Sciatic nerve (tissue), 2 donors: ENCODE data around the gene KCNMB1. TPM values are rescaled to one million over a fixed set of nuclear protein-coding genes. Genes with fewer than 3 reads are reported as not detected.
"Not testable (repeated sequence)": the region's sequence is repeated elsewhere in the genome, so short reads cannot be mapped to it uniquely, and the experiment has no call there.

ENCODE experiments used
- ATAC-seq: fragments of 200-7000 bp; cut with Tn5 transposase; one replicate; pipeline ENCODE4 v1.9.1; 2020; ENCODE audit warnings: mild to moderate bottlenecking, moderate library complexity
- DNase-seq: peaks from one replicate; pipeline ENCODE4 v3.0.0-alpha.2; 2020; ENCODE audit warnings: low spot score
- intact Hi-C: fragments of 100-400 bp; cut with DNase I; formaldehyde crosslinking; loops from one replicate; pipeline ENCODE4 v1.14.2; 2022
- total RNA-seq: library from RNA; stranded (reverse); fragmentation: NEBNext Ultra II Directional; extraction: Animal tissue kit (Norgen Biotek cat#: 25700); gene quantifications from one replicate; pipeline ENCODE4 v1.2.1, GENCODE V29; 2021
- donor health status: DM: no; HTN: no; CAD: no.
- donor health status: DM: no; HTN: no; CAD: no.

The KCNMB1 gene
- total RNA-seq, 1 donor from 2014 or later = 1.4 TPM

- ATAC-seq (no peak), DNase-seq (no peak)
- intact Hi-C loops = no loop called here
Observed at GRCh38 chr5:170386743-170387395, 2.3 kb downstream of the KCNMB1 start.

- ATAC-seq = no peak
- intact Hi-C loops = no loop called here
- no peak for DNase-seq
Observed at GRCh38 chr5:170383227-170383626, 5.9 kb downstream of the KCNMB1 start.

- DNase-seq = no peak
- ATAC-seq = no peak
- intact Hi-C loops = no loop called here
Observed at GRCh38 chr5:170382790-170383189, 6.4 kb downstream of the KCNMB1 start.

GRCh38 chr5:170380361-170380951 is 8.7 kb downstream of the KCNMB1 start:
- intact Hi-C loops = no loop called here
- DNase-seq (no peak), ATAC-seq (no peak)

- no peak for DNase-seq
- ATAC-seq = no peak
- intact Hi-C loops = no loop called here
Observed at GRCh38 chr5:170378740-170379139, 10.4 kb downstream of the KCNMB1 start.

- intact Hi-C loops = no loop called here
Observed at GRCh38 chr5:170377027-170377426, 12.1 kb downstream of the KCNMB1 start.

GRCh38 chr5:170376526-170376925 is 12.6 kb downstream of the KCNMB1 start:
- DNase-seq, intact Hi-C loops: not testable (repeated sequence)

More at GRCh38 chr5:170377027-170377426, 12.1 kb downstream of the KCNMB1 start:
- no peak for ATAC-seq
- DNase-seq = no peak

GRCh38 chr5:170375283-170375682 is 13.9 kb downstream of the KCNMB1 start:
- intact Hi-C loops = no loop called here
- DNase-seq (no peak), ATAC-seq (no peak)

More at GRCh38 chr5:170376526-170376925, 12.6 kb downstream of the KCNMB1 start:
- not testable (repeated sequence) for ATAC-seq

- no peak for DNase-seq
- intact Hi-C loops = no loop called here
- ATAC-seq = no peak
Observed at GRCh38 chr5:170372971-170373370, 16.2 kb downstream of the KCNMB1 start.

- ATAC-seq = no peak
- no peak for DNase-seq
- intact Hi-C loops = no loop called here
Observed at GRCh38 chr5:170368586-170368985, 20.6 kb downstream of the KCNMB1 start.

- ATAC-seq (no peak), DNase-seq (no peak)
- intact Hi-C loops = no loop called here
Observed at GRCh38 chr5:170366276-170366675, 22.9 kb downstream of the KCNMB1 start.

GRCh38 chr5:170365831-170366230 is 23.3 kb downstream of the KCNMB1 start:
- intact Hi-C loops = no loop called here
- DNase-seq (no peak), ATAC-seq (no peak)

- intact Hi-C loops = no loop called here
- DNase-seq = no peak
- no peak for ATAC-seq
Observed at GRCh38 chr5:170365011-170365410, 24.2 kb downstream of the KCNMB1 start.

GRCh38 chr5:170363671-170364070 is 25.5 kb downstream of the KCNMB1 start:
- DNase-seq = no peak
- intact Hi-C loops = no loop called here
- peak; percentile 33 for ATAC-seq

GRCh38 chr5:170362656-170363055 is 26.5 kb downstream of the KCNMB1 start:
- no peak for DNase-seq
- intact Hi-C loops = no loop called here

GRCh38 chr5:170362102-170362501 is 27.1 kb downstream of the KCNMB1 start:
- intact Hi-C loops = no loop called here
- DNase-seq (no peak), ATAC-seq (peak; percentile 62)

More at GRCh38 chr5:170362656-170363055, 26.5 kb downstream of the KCNMB1 start:
- ATAC-seq = no peak

GRCh38 chr5:170361616-170362015 is 27.6 kb downstream of the KCNMB1 start:
- DNase-seq (no peak), ATAC-seq (no peak)
- intact Hi-C loops = no loop called here

- ATAC-seq = no peak
- DNase-seq = no peak
- intact Hi-C loops = no loop called here
Observed at GRCh38 chr5:170361116-170361515, 28.1 kb downstream of the KCNMB1 start.

GRCh38 chr5:170360709-170361108 is 28.5 kb downstream of the KCNMB1 start:
- ATAC-seq (peak; percentile 29), DNase-seq (no peak)
- intact Hi-C loops = no loop called here

- DNase-seq = peak; percentile 76
- ATAC-seq = peak; percentile 73
- intact Hi-C loops = no loop called here
Observed at GRCh38 chr5:170357955-170358444, 31.2 kb downstream of the KCNMB1 start.
